Stimulated activated CD4-positive, alpha-beta T cell treated with anti-CD3 and anti-CD28 coated beads, Interleukin-4, amount 100 ng/mL, for 1 hour (primary cell): ENCODE results near the gene ATP6V1C2.
"Not testable (repeated sequence)": the region's sequence is repeated elsewhere in the genome, so short reads cannot be mapped to it uniquely, and the experiment has no call there.

ENCODE experiments used
- DNase-seq: peaks from one replicate; pipeline ENCODE4 v3.0.0-alpha.2; 2020

The ATP6V1C2 gene

GRCh38 chr2:10817413-10817812 lies 96.0 kb downstream of the ATP6V1C2 start:
- no peak for DNase-seq

DNA sequence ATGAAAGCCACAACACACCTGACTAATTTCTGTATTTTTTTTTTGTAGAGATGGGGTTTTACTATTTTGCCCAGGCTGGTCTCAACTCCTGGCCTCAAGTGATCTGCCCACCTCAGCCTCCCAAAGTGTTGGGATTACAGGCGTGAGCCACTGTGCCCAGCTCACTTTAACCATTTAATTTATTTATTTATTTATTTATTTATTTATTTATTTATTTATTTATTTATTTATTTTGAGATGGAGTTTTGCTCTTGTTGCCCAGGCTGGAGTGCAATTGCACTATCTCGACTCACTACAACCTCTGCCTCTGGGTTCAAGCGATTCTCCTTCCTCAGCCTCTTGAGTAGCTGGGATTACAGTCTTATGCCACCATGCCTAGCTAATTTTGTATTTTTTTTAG lies 96.9 kb downstream of the ATP6V1C2 start:
- DNase-seq, result not testable (repeated sequence)

GRCh38 chr2:10818984-10819383 lies 97.6 kb downstream of the ATP6V1C2 start:
- DNase-seq, result no peak

GRCh38 chr2:10819714-10820314 lies 98.4 kb downstream of the ATP6V1C2 start:
- no peak for DNase-seq

GRCh38 chr2:10820562-10820961 lies 99.1 kb downstream of the ATP6V1C2 start:
- no peak for DNase-seq

- DNase-seq, result no peak
Observed at GRCh38 chr2:10820978-10821695, 99.7 kb downstream of the ATP6V1C2 start.

DNA sequence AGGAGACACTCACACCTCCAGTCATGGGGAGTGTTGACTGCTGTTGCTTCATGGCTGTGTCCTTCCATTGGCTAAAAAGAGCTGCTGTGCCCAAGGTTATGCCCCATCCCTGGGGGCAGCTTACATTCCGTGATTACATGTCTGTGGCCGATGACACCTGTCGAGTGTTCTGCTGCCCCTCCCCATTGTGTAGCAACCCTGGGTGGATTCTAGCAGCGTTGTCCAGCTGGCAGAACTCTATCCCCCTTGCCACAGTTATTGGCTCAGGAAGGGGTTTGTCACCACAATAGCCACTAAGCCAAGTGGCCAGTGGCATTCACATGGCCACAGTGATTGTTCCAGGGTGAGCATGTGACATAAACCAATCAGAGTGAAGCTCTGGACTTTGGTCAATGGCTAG lies 102.8 kb downstream of the ATP6V1C2 start:
- DNase-seq, result no peak

DNA sequence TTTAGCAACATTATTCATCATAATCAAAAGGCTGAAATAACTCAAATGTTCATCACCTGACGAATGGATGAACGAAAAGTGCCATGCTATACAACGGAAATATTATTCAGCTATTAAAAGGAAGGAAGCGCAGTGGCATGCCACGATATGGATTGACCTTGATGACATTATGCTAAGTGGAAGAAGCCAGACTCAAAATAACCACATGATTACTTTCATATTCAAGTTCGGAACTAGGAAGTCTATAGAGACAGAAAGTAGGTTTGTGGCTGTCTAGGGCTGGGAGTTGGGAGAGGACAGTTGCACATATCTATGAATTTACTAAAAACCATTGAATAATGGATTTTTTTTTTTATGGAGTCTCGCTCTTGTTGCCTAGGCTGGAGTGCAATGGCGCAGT lies 104.6 kb downstream of the ATP6V1C2 start:
- no peak for DNase-seq

DNA sequence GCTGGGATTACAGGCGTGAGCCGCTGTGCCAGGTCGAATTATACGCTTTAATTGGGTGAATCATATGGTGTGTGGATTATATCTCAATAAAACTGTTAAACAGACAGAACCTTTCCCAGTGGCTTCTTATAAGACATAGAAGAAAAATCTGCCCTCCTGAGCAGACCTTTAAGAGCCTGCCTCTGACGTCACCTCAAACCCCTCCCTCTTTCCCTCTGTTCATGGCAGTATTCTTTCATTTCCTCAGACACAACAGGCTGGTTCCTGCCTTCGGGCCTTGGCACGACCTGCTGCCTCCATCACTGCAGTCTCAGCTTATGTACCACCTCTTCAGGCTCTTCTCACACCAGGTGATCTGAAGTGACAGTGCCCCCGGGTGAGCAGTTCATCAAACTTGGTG lies 105.2 kb downstream of the ATP6V1C2 start:
- DNase-seq, result no peak

GRCh38 chr2:10828346-10828745 lies 106.9 kb downstream of the ATP6V1C2 start:
- no peak for DNase-seq

- DNase-seq, result no peak
Observed at GRCh38 chr2:10829299-10829698, 107.9 kb downstream of the ATP6V1C2 start.

- DNase-seq, result no peak
Observed at GRCh38 chr2:10830203-10830602, 108.8 kb downstream of the ATP6V1C2 start.

DNA sequence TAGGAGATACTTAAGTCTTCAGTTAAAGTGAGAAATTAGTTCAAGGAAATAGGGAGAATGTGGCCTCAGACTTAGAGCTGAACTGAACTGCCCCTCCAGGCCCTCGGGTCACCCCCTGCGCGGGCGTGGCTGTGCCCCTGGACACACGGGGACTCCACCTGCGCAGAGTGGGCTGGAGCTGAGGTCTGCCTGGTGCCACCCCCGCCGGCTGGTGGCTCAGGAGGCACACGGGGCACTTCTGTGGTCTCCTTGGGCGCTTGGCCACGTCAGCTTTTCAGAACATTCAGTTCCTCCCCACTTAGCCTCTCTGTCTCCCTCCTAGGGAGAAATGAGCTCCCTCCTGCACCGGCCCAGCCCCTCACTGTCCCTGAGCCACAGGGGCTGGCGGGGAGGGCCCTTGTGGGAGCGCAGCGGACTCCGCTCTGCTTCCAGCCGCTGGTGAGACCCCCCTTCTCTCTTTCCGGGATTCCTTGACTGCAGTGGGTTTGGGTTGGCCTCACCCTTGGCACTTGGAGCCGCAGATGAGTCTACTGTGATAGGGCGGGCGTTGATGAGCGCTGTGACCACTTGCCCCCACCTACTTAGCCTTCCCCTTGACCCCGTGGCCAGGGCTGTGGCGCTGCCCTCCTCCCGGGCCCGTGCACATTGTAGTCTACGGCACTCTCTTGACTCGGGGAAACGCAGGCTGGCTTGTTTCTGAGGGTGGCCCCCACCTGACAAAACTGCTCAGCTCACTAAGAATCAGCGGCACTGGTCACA lies 109.4 kb downstream of the ATP6V1C2 start:
- no peak for DNase-seq

DNA sequence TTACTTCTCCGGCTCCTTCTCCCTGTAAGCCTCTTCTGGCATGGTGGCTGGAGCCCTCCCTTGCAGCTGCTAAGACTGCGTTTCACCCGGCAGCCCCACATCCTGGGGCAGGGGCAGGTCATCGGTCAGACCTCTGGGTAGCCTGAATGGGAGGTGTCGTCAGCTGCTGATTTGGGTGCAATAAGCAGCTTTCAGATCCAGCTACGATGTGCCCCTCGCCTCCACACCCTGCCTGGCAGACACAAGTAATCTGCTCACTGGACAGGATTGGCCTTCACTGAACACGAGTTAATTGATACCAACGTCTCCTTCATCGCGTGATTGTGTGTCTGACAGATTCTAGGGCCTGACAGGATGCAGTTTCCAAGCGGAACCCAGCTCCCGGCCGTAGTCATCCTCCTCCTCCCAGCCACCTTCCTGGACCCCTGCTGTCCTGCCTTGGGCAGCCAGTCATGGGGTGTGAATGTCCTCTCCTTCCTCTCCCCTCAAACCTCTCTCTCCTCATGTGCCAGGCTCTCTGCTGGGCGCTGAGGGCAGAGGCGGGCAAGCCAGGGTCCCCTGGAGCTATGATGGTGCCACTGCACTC lies 110.1 kb downstream of the ATP6V1C2 start:
- no peak for DNase-seq

DNA sequence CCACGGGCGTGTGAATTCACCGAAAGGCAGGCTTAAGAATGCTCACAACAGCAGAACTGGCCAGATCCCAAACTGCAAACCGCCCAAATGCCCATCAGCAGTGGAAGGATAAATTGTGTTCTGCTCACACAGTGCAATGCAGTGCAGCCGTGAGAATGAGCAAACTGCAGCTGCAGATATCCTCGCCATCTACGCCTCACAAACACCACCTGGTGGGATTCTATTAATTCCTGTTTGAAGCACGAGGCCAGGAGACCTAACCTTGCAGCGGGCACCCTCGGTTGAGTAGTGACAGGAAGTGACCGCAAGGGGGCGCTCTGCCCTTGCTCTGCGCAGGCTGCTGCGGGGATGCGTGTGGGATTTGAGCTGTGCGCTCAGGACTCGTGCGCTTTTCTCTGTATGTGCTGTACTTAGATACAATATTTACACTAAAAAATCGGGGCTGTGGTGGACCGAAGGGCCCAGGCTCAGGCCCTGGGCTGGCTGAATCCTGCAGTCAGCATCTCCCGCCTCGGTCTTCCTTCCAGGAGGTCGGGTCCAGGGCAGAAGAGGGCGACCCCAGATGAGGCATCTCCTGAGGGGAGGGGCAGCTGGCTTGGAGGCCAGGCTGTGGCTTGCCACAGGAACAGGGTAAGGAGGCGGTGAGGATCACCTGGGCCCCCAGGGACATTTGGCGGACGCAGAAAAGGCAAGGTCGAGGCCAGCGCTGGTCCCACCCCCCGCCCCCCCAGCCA lies 110.9 kb downstream of the ATP6V1C2 start:
- peak; percentile 85 for DNase-seq

- DNase-seq, result no peak
Observed at GRCh38 chr2:10833021-10833420, 111.6 kb downstream of the ATP6V1C2 start.

DNA sequence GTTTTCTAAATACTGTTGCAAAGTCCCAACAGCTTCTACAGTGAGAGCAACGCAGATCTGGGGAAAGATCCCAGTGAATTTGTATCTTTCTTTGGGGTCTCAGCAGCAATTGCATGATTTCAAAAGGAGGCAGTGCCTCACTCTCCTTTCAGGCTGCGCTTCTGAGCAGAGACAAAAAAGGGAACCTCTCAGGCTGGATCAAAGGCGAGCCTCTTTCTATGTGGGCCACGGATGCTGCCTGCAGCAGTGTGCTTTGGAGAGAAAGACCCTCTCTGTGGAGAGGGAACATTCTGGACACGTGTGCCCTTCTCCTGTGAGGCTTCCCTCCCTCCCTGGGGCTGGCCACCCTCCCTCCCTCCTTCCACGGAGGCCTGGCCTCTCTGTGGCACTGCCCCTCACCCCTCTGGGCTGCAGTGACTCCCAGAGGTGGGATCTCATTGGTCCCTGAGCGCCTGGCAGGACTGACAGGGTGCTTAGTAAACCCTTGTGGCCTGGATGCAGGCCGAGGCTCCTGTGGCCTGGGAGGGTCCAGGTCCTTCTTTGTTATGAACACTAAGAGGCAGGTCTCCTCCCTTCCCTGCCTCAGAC lies 112.7 kb downstream of the ATP6V1C2 start:
- no peak for DNase-seq
